Prostate gland (tissue), 2 donors: ENCODE results near the gene MAN2C1.

Experiments
- POLR2A ChIP-seq: fragments of 450-650 bp; IDR thresholded peaks from one replicate; pipeline ENCODE4 v1.6.1; 2016; ENCODE audit warnings: antibody characterized with exemption, mild to moderate bottlenecking
- TF ChIP-seq, protein P1 (sequence below), 4 experiments: fragments of 200-600 bp in 2 of 4; fragments of 450-650 bp in 2 of 4; sonication (generic) in 2 of 4; IDR thresholded peaks; 1 replicate in 3 of 4; 2 replicates in 1 of 4; pipeline ENCODE4 v1.5.1; 2016 to 2019; ENCODE audit warnings: antibody characterized with exemption in 4 of 4, mild to moderate bottlenecking in 2 of 4, moderate library complexity in 2 of 4

DNA sequence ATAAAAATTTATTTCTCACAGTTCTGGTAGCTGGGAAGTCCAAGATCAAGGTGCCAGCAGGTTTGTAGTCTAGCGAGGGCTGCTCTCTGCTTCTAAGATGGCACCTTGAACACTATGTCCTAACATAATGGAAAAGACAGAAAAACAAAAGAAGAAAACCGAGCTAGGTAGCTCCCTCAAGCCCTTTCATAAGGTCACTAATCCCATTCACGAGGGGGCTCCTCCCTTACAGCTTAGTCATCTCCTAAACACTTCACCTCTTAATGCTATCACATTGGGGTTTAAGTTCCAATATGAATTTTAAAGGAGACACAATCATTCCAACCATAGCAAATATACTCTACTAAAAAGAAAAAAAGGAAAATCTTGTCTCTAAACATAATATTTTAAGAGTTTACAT, 62.2 kb downstream of the MAN2C1 start:
- TF ChIP-seq, protein P1, sequence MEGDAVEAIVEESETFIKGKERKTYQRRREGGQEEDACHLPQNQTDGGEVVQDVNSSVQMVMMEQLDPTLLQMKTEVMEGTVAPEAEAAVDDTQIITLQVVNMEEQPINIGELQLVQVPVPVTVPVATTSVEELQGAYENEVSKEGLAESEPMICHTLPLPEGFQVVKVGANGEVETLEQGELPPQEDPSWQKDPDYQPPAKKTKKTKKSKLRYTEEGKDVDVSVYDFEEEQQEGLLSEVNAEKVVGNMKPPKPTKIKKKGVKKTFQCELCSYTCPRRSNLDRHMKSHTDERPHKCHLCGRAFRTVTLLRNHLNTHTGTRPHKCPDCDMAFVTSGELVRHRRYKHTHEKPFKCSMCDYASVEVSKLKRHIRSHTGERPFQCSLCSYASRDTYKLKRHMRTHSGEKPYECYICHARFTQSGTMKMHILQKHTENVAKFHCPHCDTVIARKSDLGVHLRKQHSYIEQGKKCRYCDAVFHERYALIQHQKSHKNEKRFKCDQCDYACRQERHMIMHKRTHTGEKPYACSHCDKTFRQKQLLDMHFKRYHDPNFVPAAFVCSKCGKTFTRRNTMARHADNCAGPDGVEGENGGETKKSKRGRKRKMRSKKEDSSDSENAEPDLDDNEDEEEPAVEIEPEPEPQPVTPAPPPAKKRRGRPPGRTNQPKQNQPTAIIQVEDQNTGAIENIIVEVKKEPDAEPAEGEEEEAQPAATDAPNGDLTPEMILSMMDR (IDR thresholded peaks at IDR 0.05): no peak
- TF ChIP-seq POLR2A: no peak
